HG03457 (cell line): ENCODE results near the gene WFDC8.
"Not testable (repeated sequence)": the region's sequence is repeated elsewhere in the genome, so short reads cannot be mapped to it uniquely, and the experiment has no call there.

ENCODE experiments used
- ATAC-seq: cut with Tn5 transposase; IDR thresholded peaks from one replicate; pipeline ENCODE4 v1.9.1; 2021; ENCODE audit warnings: moderate number of reproducible peaks; ENCODE audit not compliant: unreplicated experiment

The WFDC8 gene

GRCh38 chr20:45579184-45579583 is at the start of gene WFDC8:
Gene WFDC8, minus strand, starts transcription at chr20:45579284. Its CDS starts 37 bp downstream, at chr20:45579247.
- no peak for ATAC-seq

GRCh38 chr20:45626540-45626939 is 47.5 kb upstream of the WFDC8 start:
- no peak for ATAC-seq

- ATAC-seq, result no peak
Measured at GRCh38 chr20:45621593-45621992, 42.5 kb upstream of the WFDC8 start.

GRCh38 chr20:45617591-45617990 is 38.5 kb upstream of the WFDC8 start:
- ATAC-seq, result no peak

- no peak for ATAC-seq
Measured at GRCh38 chr20:45612314-45612713, 33.2 kb upstream of the WFDC8 start.

GRCh38 chr20:45611054-45611453 is 32.0 kb upstream of the WFDC8 start:
- no peak for ATAC-seq

- no peak for ATAC-seq
Measured at GRCh38 chr20:45607810-45608209, 28.7 kb upstream of the WFDC8 start.

GRCh38 chr20:45595235-45595634 is 16.2 kb upstream of the WFDC8 start:
- no peak for ATAC-seq

GRCh38 chr20:45593498-45593897 is 14.4 kb upstream of the WFDC8 start:
- no peak for ATAC-seq

- no peak for ATAC-seq
Measured at GRCh38 chr20:45592574-45593189, 13.6 kb upstream of the WFDC8 start.

GRCh38 chr20:45589725-45590124 is 10.6 kb upstream of the WFDC8 start:
- ATAC-seq, result no peak

- ATAC-seq, result no peak
Measured at GRCh38 chr20:45588800-45589199, 9.7 kb upstream of the WFDC8 start.

- not testable (repeated sequence) for ATAC-seq
Measured at GRCh38 chr20:45585986-45586385, 6.9 kb upstream of the WFDC8 start.

- not testable (repeated sequence) for ATAC-seq
Measured at GRCh38 chr20:45584294-45584693, 5.2 kb upstream of the WFDC8 start.

GRCh38 chr20:45583502-45583901 is 4.4 kb upstream of the WFDC8 start:
- ATAC-seq, result no peak

GRCh38 chr20:45581702-45582101 is 2.6 kb upstream of the WFDC8 start:
- no peak for ATAC-seq

- no peak for ATAC-seq
Measured at GRCh38 chr20:45578231-45578630, 853 bp downstream of the WFDC8 start.

GRCh38 chr20:45576995-45577394 is 2.1 kb downstream of the WFDC8 start:
- ATAC-seq, result no peak

GRCh38 chr20:45575931-45576330 is 3.2 kb downstream of the WFDC8 start:
- ATAC-seq, result no peak

- ATAC-seq, result not testable (repeated sequence)
Measured at GRCh38 chr20:45569650-45570049, 9.4 kb downstream of the WFDC8 start.

GRCh38 chr20:45564760-45565276 is 14.3 kb downstream of the WFDC8 start:
- ATAC-seq, result no peak

GRCh38 chr20:45555198-45555597 is 23.9 kb downstream of the WFDC8 start:
- no peak for ATAC-seq

- no peak for ATAC-seq
Measured at GRCh38 chr20:45552456-45552855, 26.6 kb downstream of the WFDC8 start.
